Lower lobe of right lung (tissue), 2 donors: ENCODE data around the gene DAO. TPM values are rescaled to one million over a fixed set of nuclear protein-coding genes. Genes with fewer than 3 reads are reported as not detected.

ENCODE experiments used
- ATAC-seq, 2 donors: fragments of 200-7000 bp; cut with Tn5 transposase; one replicate each; pipeline ENCODE4 v1.9.1; 2020 to 2022; ENCODE audit warnings: mild to moderate bottlenecking in 2 of 2, moderate library complexity in 2 of 2
- DNase-seq: peaks from one replicate; pipeline ENCODE4 v3.0.0-alpha.2; 2020
- H3K27ac ChIP-seq: fragments of 200-600 bp; one replicate; pipeline ENCODE4 v1.8.0; 2022
- H3K27me3 ChIP-seq: fragments of 200-600 bp; one replicate; pipeline ENCODE4 v1.8.0; 2022; ENCODE audit warnings: low read depth
- H3K36me3 ChIP-seq: fragments of 200-600 bp; one replicate; pipeline ENCODE4 v1.8.0; 2022; ENCODE audit warnings: mild to moderate bottlenecking
- H3K4me1 ChIP-seq: fragments of 200-600 bp; one replicate; pipeline ENCODE4 v1.8.0; 2022
- H3K4me3 ChIP-seq: fragments of 200-600 bp; one replicate; pipeline ENCODE4 v1.8.0; 2022; ENCODE audit warnings: mild to moderate bottlenecking
- H3K9me3 ChIP-seq: fragments of 200-600 bp; one replicate; pipeline ENCODE4 v1.8.0; 2022
- intact Hi-C: fragments of 100-400 bp; cut with DNase I; formaldehyde crosslinking; loops from one replicate; pipeline ENCODE4 v1.11.0; 2022
- total RNA-seq: library from RNA; stranded (reverse); fragmentation: NEBNext Ultra II Directional; extraction: Animal tissue kit (Norgen Biotek cat#: 25700); gene quantifications from one replicate; pipeline ENCODE4 v1.2.1, GENCODE V29; 2021
- TF ChIP-seq, protein P1 (sequence below): fragments of 200-600 bp; IDR thresholded peaks from one replicate; pipeline ENCODE4 v1.8.0; 2022; ENCODE audit warnings: antibody characterized with exemption, mild to moderate bottlenecking
- donor health status: DM: no; HTN: yes; CAD: no; lungs with severe emphysema.

Gene DAO
- total RNA-seq, 1 donor from 2014 or later, result not detected

- ATAC-seq, result peak in 1 of 2 donors; percentile 29
- intact Hi-C loops, result no loop called here
These were observed 39.2 kb downstream of the DAO start for GRCh38 chr12:108918960-108919642.

DNA sequence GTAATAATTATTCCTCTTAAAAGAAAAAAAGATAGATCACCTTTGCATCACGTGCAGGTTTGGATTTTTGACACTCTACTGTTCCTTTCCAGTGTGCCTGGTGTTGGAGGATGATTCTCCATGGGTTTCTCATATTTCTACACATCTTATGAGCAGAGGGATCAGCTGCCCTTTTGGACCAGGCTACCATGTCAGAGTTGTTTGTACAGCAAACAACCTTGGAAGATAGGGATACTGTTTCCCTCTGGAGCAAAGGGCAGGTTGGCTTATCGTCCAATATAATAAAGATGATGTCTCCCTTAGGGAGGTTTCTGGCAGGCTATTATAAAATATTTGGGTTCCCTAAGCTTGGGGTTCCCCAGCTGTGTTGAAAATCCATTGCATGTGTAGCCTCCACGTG, 42.1 kb downstream of the DAO start:
- H3K4me3 ChIP-seq, result no peak overlapping the region
- intact Hi-C loops, result no loop called here
- no peak for DNase-seq
- ATAC-seq, result no peak
- no peaks in the 10 kb centered on the region for H3K36me3 ChIP-seq
- peaks cover 4% of the 10 kb centered on the region for H3K9me3 ChIP-seq
- H3K27me3 ChIP-seq, result no peaks in the 10 kb centered on the region
- no peaks in the 10 kb centered on the region for H3K4me1 ChIP-seq
- TF ChIP-seq, protein P1, sequence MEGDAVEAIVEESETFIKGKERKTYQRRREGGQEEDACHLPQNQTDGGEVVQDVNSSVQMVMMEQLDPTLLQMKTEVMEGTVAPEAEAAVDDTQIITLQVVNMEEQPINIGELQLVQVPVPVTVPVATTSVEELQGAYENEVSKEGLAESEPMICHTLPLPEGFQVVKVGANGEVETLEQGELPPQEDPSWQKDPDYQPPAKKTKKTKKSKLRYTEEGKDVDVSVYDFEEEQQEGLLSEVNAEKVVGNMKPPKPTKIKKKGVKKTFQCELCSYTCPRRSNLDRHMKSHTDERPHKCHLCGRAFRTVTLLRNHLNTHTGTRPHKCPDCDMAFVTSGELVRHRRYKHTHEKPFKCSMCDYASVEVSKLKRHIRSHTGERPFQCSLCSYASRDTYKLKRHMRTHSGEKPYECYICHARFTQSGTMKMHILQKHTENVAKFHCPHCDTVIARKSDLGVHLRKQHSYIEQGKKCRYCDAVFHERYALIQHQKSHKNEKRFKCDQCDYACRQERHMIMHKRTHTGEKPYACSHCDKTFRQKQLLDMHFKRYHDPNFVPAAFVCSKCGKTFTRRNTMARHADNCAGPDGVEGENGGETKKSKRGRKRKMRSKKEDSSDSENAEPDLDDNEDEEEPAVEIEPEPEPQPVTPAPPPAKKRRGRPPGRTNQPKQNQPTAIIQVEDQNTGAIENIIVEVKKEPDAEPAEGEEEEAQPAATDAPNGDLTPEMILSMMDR, result no peak
- no peak overlapping the region for H3K27ac ChIP-seq

More at GRCh38 chr12:108918960-108919642, 39.2 kb downstream of the DAO start:
- no peak overlapping the region for H3K27ac ChIP-seq
- TF ChIP-seq, protein P1, result no peak
- H3K27me3 ChIP-seq, result no peaks in the 10 kb centered on the region
- H3K36me3 ChIP-seq, result no peaks in the 10 kb centered on the region
- no peak for DNase-seq
- peaks cover 4% of the 10 kb centered on the region for H3K9me3 ChIP-seq
- no peaks in the 10 kb centered on the region for H3K4me1 ChIP-seq
- no peak overlapping the region for H3K4me3 ChIP-seq

GRCh38 chr12:108922918-108923317, 43.0 kb downstream of the DAO start:
- H3K4me3 ChIP-seq, result no peak overlapping the region
- H3K9me3 ChIP-seq, result peaks cover 4% of the 10 kb centered on the region
- DNase-seq (no peak), ATAC-seq (no peak)
- no peaks in the 10 kb centered on the region for H3K4me1 ChIP-seq
- H3K27me3 ChIP-seq, result no peaks in the 10 kb centered on the region
- no peak overlapping the region for H3K27ac ChIP-seq
- TF ChIP-seq, protein P1, result no peak
- H3K36me3 ChIP-seq, result no peaks in the 10 kb centered on the region
- intact Hi-C loops, result no loop called here

DNA sequence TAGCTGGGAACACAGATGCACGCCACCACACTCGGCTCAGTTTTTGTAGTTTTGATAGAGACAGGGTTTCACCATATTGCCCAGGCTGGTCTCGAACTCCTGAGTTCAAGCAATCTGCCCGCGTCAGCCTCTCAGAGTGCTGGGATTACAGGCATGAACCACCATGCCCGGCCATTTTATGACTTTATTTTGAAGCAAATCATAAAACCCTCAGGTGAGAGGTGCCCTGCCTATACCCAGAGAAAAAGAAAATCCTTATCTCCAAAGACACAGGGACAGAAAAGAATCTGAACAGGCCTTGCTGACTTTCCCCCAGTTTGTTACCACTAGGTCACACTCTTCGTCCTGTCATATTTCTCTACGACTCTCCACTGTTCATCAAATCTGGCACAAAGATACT, 48.8 kb downstream of the DAO start:
- intact Hi-C loops, result no loop called here
- ATAC-seq (no peak), DNase-seq (no peak)
- Histone ChIP-seq H3K4me1 (no peaks in the 10 kb centered on the region), H3K4me3 (no peak overlapping the region), H3K27ac (no peak overlapping the region), H3K27me3 (no peaks in the 10 kb centered on the region), H3K36me3 (no peaks in the 10 kb centered on the region), H3K9me3 (no peaks in the 10 kb centered on the region)
- TF ChIP-seq, protein P1, result no peak

GRCh38 chr12:108930155-108930554, 50.3 kb downstream of the DAO start:
- intact Hi-C loops, result no loop called here
- Histone ChIP-seq H3K4me1 (no peaks in the 10 kb centered on the region), H3K27ac (no peak overlapping the region), H3K27me3 (no peaks in the 10 kb centered on the region), H3K9me3 (no peaks in the 10 kb centered on the region), H3K4me3 (no peak overlapping the region), H3K36me3 (no peaks in the 10 kb centered on the region)
- ATAC-seq (no peak), DNase-seq (no peak)
- TF ChIP-seq, protein P1, result no peak
